ENCODE data around the gene TSSK6. TPM values are rescaled to one million over a fixed set of nuclear protein-coding genes. Genes with fewer than 3 reads are reported as not detected.
A peak's percentile ranks its signal among the peaks of the same experiment; 100 is the strongest.
"Not testable (repeated sequence)": the region's sequence is repeated elsewhere in the genome, so short reads cannot be mapped to it uniquely, and the experiment has no call there.

Gene TSSK6
- total RNA-seq, 1 donor from 2014 or later: 1.8 TPM

GRCh38 chr19:19475849-19476828, 39.2 kb downstream of the TSSK6 start:
- Mint-ChIP-seq H3K36me3 (ENCODE audit: low read depth) (no peaks in the 10 kb centered on the region), H3K27ac (ENCODE audit: unreplicated experiment) (no peak overlapping the region), H3K4me3 (ENCODE audit: unreplicated experiment) (no peak overlapping the region), H3K27me3 (ENCODE audit: low read depth) (no peaks in the 10 kb centered on the region), H3K4me1 (ENCODE audit: low read depth) (peaks cover 34% of the 10 kb centered on the region), H3K9me3 (ENCODE audit: low read depth) (no peaks in the 10 kb centered on the region)
- no peak for DNase-seq (ENCODE audit: low spot score)
- peak; percentile 55 for TF ChIP-seq CTCF (IDR thresholded peaks at IDR 0.05)

- H3K36me3 Mint-ChIP-seq (ENCODE audit: low read depth): peaks cover 3% of the 10 kb centered on the region
- H3K27me3 Mint-ChIP-seq (ENCODE audit: low read depth): no peaks in the 10 kb centered on the region
- H3K4me3 Mint-ChIP-seq (ENCODE audit: unreplicated experiment): no peak overlapping the region
- no peaks in the 10 kb centered on the region for H3K9me3 Mint-ChIP-seq (ENCODE audit: low read depth)
- no peak for TF ChIP-seq CTCF (IDR thresholded peaks at IDR 0.05)
- H3K27ac Mint-ChIP-seq (ENCODE audit: unreplicated experiment): no peak overlapping the region
- no peak for DNase-seq (ENCODE audit: low spot score)
- peaks cover 38% of the 10 kb centered on the region for H3K4me1 Mint-ChIP-seq (ENCODE audit: low read depth)
These were observed 40.2 kb downstream of the TSSK6 start for GRCh38 chr19:19475015-19475765.

- H3K27ac Mint-ChIP-seq (ENCODE audit: unreplicated experiment): peak overlapping the region; percentile 27
- peaks cover 29% of the 10 kb centered on the region for H3K4me1 Mint-ChIP-seq (ENCODE audit: low read depth)
- peaks cover 18% of the 10 kb centered on the region for H3K9me3 Mint-ChIP-seq (ENCODE audit: low read depth)
- DNase-seq (ENCODE audit: low spot score); H3K27me3 Mint-ChIP-seq (ENCODE audit: low read depth); H3K4me3 Mint-ChIP-seq (ENCODE audit: unreplicated experiment): not testable (repeated sequence)
- peaks cover 20% of the 10 kb centered on the region for H3K36me3 Mint-ChIP-seq (ENCODE audit: low read depth)
These were observed 43.2 kb downstream of the TSSK6 start for GRCh38 chr19:19472106-19472505.

GRCh38 chr19:19471682-19472081, 43.7 kb downstream of the TSSK6 start:
- no peak overlapping the region for H3K27ac Mint-ChIP-seq (ENCODE audit: unreplicated experiment)
- peaks cover 25% of the 10 kb centered on the region for H3K36me3 Mint-ChIP-seq (ENCODE audit: low read depth)
- H3K9me3 Mint-ChIP-seq (ENCODE audit: low read depth): peaks cover 18% of the 10 kb centered on the region
- H3K4me3 Mint-ChIP-seq (ENCODE audit: unreplicated experiment): no peak overlapping the region
- H3K4me1 Mint-ChIP-seq (ENCODE audit: low read depth): peaks cover 26% of the 10 kb centered on the region
- no peak for TF ChIP-seq CTCF (IDR thresholded peaks at IDR 0.05)
- no peaks in the 10 kb centered on the region for H3K27me3 Mint-ChIP-seq (ENCODE audit: low read depth)
- no peak for DNase-seq (ENCODE audit: low spot score)

GRCh38 chr19:19470579-19470978, 44.8 kb downstream of the TSSK6 start:
- H3K4me3 Mint-ChIP-seq (ENCODE audit: unreplicated experiment): no peak overlapping the region
- H3K4me1 Mint-ChIP-seq (ENCODE audit: low read depth): peaks cover 23% of the 10 kb centered on the region
- no peak for TF ChIP-seq CTCF (IDR thresholded peaks at IDR 0.05)
- H3K36me3 Mint-ChIP-seq (ENCODE audit: low read depth): peaks cover 34% of the 10 kb centered on the region
- peaks cover 18% of the 10 kb centered on the region for H3K9me3 Mint-ChIP-seq (ENCODE audit: low read depth)
- no peak for DNase-seq (ENCODE audit: low spot score)
- H3K27me3 Mint-ChIP-seq (ENCODE audit: low read depth): no peaks in the 10 kb centered on the region
- H3K27ac Mint-ChIP-seq (ENCODE audit: unreplicated experiment): no peak overlapping the region
